ENCODE data around the gene MEIKIN.

MEIKIN gene

GRCh38 chr5:131867524-131867923 is 77.9 kb downstream of the MEIKIN start:
- CTCF ChIA-PET, result no interaction called here
- no peak for DNase-seq (ENCODE audit: extremely low spot score)
- no peak for TF ChIP-seq FOXA1 (IDR thresholded peaks at IDR 0.05)
- TF ChIP-seq ZNF384 (IDR thresholded peaks at IDR 0.05), result no peak
- TF ChIP-seq FOXK2 (IDR thresholded peaks at IDR 0.05), result no peak
- no peak for TF ChIP-seq NFRKB (IDR thresholded peaks at IDR 0.05)
- TF ChIP-seq L3MBTL2 (conservative IDR thresholded peaks at IDR 0.05), result no peak
- TF ChIP-seq SUZ12 (IDR thresholded peaks at IDR 0.05), result no peak
- no peak for TF ChIP-seq SP1 (IDR thresholded peaks at IDR 0.05)
- TF ChIP-seq, protein P1, sequence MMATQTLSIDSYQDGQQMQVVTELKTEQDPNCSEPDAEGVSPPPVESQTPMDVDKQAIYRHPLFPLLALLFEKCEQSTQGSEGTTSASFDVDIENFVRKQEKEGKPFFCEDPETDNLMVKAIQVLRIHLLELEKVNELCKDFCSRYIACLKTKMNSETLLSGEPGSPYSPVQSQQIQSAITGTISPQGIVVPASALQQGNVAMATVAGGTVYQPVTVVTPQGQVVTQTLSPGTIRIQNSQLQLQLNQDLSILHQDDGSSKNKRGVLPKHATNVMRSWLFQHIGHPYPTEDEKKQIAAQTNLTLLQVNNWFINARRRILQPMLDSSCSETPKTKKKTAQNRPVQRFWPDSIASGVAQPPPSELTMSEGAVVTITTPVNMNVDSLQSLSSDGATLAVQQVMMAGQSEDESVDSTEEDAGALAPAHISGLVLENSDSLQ (IDR thresholded peaks at IDR 0.05), result no peak
- no peak for TF ChIP-seq LEF1 (IDR thresholded peaks at IDR 0.05; ENCODE audit: borderline replicate concordance)
- no peak for TF ChIP-seq BHLHE40 (IDR thresholded peaks at IDR 0.05; ENCODE audit: borderline replicate concordance)
- TF ChIP-seq CTBP1 (IDR thresholded peaks at IDR 0.05; ENCODE audit: borderline replicate concordance), result no peak
- no peak for TF ChIP-seq TARDBP (IDR thresholded peaks at IDR 0.05)
- POLR2A ChIA-PET, result no interaction called here

- ChIA-PET CTCF (interaction anchor here (0.7 kb wide), 1 partner anchor 405 kb away, joined by 5 read pairs; no protein-coding TSS in a partner anchor), POLR2A (no interaction called here)
- TF ChIP-seq FOXM1 (IDR thresholded peaks at IDR 0.05; ENCODE audit: borderline replicate concordance) (no peak), BHLHE40 (IDR thresholded peaks at IDR 0.05; ENCODE audit: borderline replicate concordance) (no peak), ARNT (IDR thresholded peaks at IDR 0.05) (no peak), ELF4 (IDR thresholded peaks at IDR 0.05) (no peak), LEF1 (IDR thresholded peaks at IDR 0.05; ENCODE audit: borderline replicate concordance) (no peak), SP1 (IDR thresholded peaks at IDR 0.05) (no peak), FOXK2 (IDR thresholded peaks at IDR 0.05) (no peak), SUZ12 (IDR thresholded peaks at IDR 0.05) (no peak), CTBP1 (IDR thresholded peaks at IDR 0.05; ENCODE audit: borderline replicate concordance) (no peak), HDGF (IDR thresholded peaks at IDR 0.05; ENCODE audit: borderline replicate concordance) (no peak), ZNF384 (IDR thresholded peaks at IDR 0.05) (no peak), L3MBTL2 (conservative IDR thresholded peaks at IDR 0.05) (no peak), NFRKB (IDR thresholded peaks at IDR 0.05) (no peak), TARDBP (IDR thresholded peaks at IDR 0.05) (no peak)
- TF ChIP-seq, protein P1 (IDR thresholded peaks at IDR 0.05), result no peak
- no peak for DNase-seq (ENCODE audit: extremely low spot score)
These were observed 81.8 kb downstream of the MEIKIN start for GRCh38 chr5:131863700-131864099.

DNA sequence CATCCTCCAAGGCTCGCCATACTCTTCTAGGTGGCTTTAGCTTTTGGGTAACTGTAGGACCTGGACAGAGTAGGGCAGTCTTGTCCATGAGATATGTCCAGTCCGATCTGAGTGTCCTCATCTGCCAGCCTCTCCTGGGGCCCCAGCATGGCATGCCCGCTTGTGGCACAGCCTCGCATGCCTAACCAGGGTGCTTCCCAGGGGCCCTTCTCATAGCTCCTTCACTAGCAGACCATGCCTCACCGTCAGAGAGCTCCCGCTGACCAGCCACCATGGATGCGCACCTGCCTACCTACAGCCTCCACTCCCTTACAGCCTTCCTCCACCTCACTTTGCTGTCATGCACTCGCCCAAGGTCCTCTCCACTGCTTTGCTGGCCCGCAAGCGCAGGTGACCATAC is 88.1 kb downstream of the MEIKIN start:
- no peak for DNase-seq (ENCODE audit: extremely low spot score)
- no peak for TF ChIP-seq L3MBTL2 (conservative IDR thresholded peaks at IDR 0.05)
- ChIA-PET CTCF (no interaction called here), POLR2A (no interaction called here)

DNA sequence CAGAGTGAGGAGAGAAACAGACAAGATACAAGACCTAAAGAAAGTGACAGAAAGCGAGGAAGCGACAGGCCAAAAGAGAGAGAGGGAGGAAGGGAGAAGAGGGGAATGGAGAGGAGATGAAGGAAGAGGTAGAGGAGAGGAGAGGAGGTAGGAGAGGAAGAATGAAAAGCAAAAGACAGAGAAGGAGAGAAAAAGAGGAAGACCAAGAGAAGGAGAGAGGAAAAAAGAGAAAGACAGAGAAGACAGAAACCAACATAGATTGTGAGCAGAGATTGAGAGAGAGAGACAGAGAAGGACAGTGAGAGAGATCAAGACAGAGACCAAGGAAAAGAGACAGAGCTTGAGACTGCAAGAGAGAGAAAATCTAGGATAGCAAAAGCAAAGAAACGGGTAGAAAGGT is 90.0 kb downstream of the MEIKIN start:
- DNase-seq (ENCODE audit: extremely low spot score), result no peak
- TF ChIP-seq CTBP1 (IDR thresholded peaks at IDR 0.05; ENCODE audit: borderline replicate concordance), result no peak
- TF ChIP-seq ZNF384 (IDR thresholded peaks at IDR 0.05), result no peak
- no peak for TF ChIP-seq FOXK2 (IDR thresholded peaks at IDR 0.05)
- TF ChIP-seq SUZ12 (IDR thresholded peaks at IDR 0.05), result no peak
- TF ChIP-seq SP1 (IDR thresholded peaks at IDR 0.05), result no peak
- no peak for TF ChIP-seq TARDBP (IDR thresholded peaks at IDR 0.05)
- no peak for TF ChIP-seq FOXM1 (IDR thresholded peaks at IDR 0.05; ENCODE audit: borderline replicate concordance)
- TF ChIP-seq, protein P1 (IDR thresholded peaks at IDR 0.05), result no peak
- TF ChIP-seq BHLHE40 (IDR thresholded peaks at IDR 0.05; ENCODE audit: borderline replicate concordance), result no peak
- TF ChIP-seq LEF1 (IDR thresholded peaks at IDR 0.05; ENCODE audit: borderline replicate concordance), result no peak
- no peak for TF ChIP-seq FOXA1 (IDR thresholded peaks at IDR 0.05)
- no peak for TF ChIP-seq L3MBTL2 (conservative IDR thresholded peaks at IDR 0.05)
- ChIA-PET POLR2A (no interaction called here), CTCF (no interaction called here)

- ChIA-PET POLR2A (no interaction called here), CTCF (no interaction called here)
- TF ChIP-seq HDGF (IDR thresholded peaks at IDR 0.05; ENCODE audit: borderline replicate concordance) (no peak), FOXK2 (IDR thresholded peaks at IDR 0.05) (no peak), NFRKB (IDR thresholded peaks at IDR 0.05) (no peak), L3MBTL2 (conservative IDR thresholded peaks at IDR 0.05) (no peak), LEF1 (IDR thresholded peaks at IDR 0.05; ENCODE audit: borderline replicate concordance) (no peak), ZNF384 (IDR thresholded peaks at IDR 0.05) (no peak), CTBP1 (IDR thresholded peaks at IDR 0.05; ENCODE audit: borderline replicate concordance) (no peak), FOXM1 (IDR thresholded peaks at IDR 0.05; ENCODE audit: borderline replicate concordance) (no peak), ELF4 (IDR thresholded peaks at IDR 0.05) (no peak), ARNT (IDR thresholded peaks at IDR 0.05) (no peak), SUZ12 (IDR thresholded peaks at IDR 0.05) (no peak), SP1 (IDR thresholded peaks at IDR 0.05) (no peak), FOXA1 (IDR thresholded peaks at IDR 0.05) (no peak), BHLHE40 (IDR thresholded peaks at IDR 0.05; ENCODE audit: borderline replicate concordance) (no peak), TARDBP (IDR thresholded peaks at IDR 0.05) (no peak)
- TF ChIP-seq, protein P1 (IDR thresholded peaks at IDR 0.05), result no peak
- DNase-seq (ENCODE audit: extremely low spot score), result no peak
These were observed 91.3 kb downstream of the MEIKIN start for GRCh38 chr5:131854134-131854533.

DNA sequence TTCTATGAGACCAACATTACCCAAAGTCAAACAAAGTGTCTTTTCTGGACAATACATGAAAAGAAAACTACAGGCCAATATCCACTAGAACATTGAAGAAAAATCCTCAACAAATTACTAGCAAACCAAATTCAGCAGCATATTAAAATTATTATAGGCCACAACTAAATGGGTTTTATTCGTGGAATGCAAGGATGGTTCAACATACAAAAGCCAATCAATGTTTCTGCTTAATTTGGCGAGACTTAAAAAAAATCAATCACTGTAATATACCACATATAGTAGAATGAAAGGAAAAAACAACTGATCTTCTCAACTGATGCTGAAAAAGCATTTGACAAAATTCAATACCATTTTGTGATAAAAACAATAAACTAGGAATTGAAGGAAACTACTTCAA is 96.8 kb downstream of the MEIKIN start:
- ChIA-PET POLR2A (no interaction called here), CTCF (no interaction called here)
- TF ChIP-seq HDGF (IDR thresholded peaks at IDR 0.05; ENCODE audit: borderline replicate concordance), result no peak
- TF ChIP-seq TARDBP (IDR thresholded peaks at IDR 0.05), result no peak
- TF ChIP-seq FOXK2 (IDR thresholded peaks at IDR 0.05), result no peak
- no peak for TF ChIP-seq SUZ12 (IDR thresholded peaks at IDR 0.05)
- TF ChIP-seq FOXM1 (IDR thresholded peaks at IDR 0.05; ENCODE audit: borderline replicate concordance), result no peak
- TF ChIP-seq NFRKB (IDR thresholded peaks at IDR 0.05), result no peak
- TF ChIP-seq CTBP1 (IDR thresholded peaks at IDR 0.05; ENCODE audit: borderline replicate concordance), result no peak
- no peak for TF ChIP-seq ARNT (IDR thresholded peaks at IDR 0.05)
- TF ChIP-seq ELF4 (IDR thresholded peaks at IDR 0.05), result no peak
- TF ChIP-seq, protein P1 (IDR thresholded peaks at IDR 0.05), result no peak
- TF ChIP-seq SP1 (IDR thresholded peaks at IDR 0.05), result no peak
- no peak for DNase-seq (ENCODE audit: extremely low spot score)

Measured in HEK293T (cell line).